ENCODE measurements around the gene CHAT.

DNA sequence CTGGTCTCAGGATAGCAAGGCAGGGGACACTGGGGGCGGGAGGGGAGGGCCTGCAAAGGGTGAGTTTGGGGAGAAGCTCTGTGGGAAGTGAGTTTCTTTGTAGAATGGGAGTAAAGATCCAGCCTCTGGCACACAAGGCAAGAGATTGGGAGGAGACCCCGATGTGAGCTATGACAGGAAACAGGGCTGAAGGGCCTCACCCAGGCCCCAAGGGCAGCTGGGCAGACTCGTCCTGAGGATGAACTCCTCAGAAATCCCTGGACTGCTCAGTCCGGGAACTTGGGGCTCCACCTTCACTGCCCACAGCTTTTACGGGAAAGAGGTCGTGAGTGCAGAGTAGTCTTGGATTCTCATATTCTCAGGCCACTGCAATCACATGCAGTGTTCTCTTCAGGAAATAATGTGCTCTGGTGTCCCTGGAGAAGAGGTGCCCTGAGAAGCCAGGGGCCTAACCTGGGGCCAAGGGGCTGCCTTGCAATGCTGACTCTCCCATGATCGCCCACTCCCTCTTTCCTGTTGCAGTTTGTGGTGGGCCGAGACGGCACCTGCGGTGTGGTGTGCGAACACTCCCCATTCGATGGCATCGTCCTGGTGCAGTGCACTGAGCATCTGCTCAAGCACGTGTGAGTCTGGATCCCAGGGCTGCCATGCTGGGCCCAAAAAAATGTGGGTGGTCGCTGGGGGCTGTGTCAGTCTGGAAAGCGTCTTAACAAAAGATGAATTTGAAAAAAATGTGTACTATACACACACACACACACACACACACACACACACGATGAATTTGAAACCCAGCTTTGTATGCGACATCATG, 34.4 kb downstream of the CHAT start:
- no peak for TF ChIP-seq REST (IDR thresholded peaks at IDR 0.05; ENCODE audit: insufficient replicate concordance, low read depth)
- TF ChIP-seq, protein P1, sequence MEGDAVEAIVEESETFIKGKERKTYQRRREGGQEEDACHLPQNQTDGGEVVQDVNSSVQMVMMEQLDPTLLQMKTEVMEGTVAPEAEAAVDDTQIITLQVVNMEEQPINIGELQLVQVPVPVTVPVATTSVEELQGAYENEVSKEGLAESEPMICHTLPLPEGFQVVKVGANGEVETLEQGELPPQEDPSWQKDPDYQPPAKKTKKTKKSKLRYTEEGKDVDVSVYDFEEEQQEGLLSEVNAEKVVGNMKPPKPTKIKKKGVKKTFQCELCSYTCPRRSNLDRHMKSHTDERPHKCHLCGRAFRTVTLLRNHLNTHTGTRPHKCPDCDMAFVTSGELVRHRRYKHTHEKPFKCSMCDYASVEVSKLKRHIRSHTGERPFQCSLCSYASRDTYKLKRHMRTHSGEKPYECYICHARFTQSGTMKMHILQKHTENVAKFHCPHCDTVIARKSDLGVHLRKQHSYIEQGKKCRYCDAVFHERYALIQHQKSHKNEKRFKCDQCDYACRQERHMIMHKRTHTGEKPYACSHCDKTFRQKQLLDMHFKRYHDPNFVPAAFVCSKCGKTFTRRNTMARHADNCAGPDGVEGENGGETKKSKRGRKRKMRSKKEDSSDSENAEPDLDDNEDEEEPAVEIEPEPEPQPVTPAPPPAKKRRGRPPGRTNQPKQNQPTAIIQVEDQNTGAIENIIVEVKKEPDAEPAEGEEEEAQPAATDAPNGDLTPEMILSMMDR (IDR thresholded peaks at IDR 0.05; ENCODE audit: insufficient read depth, low read length) = no peak
- TF ChIP-seq POLR2AphosphoS5 (IDR thresholded peaks at IDR 0.05; ENCODE audit: low read depth) = no peak

Data from HL-60 (cell line).